Upper lobe of left lung (tissue), 6 donors: ENCODE data around the gene TTC17. TPM values are rescaled to one million over a fixed set of nuclear protein-coding genes. Genes with fewer than 3 reads are reported as not detected.
"Not testable (repeated sequence)": the region's sequence is repeated elsewhere in the genome, so short reads cannot be mapped to it uniquely, and the experiment has no call there.

Experiments
- ATAC-seq, 2 donors: fragments of 200-7000 bp; cut with Tn5 transposase; one replicate each; pipeline ENCODE4 v1.9.1; 2022; ENCODE audit warnings: mild to moderate bottlenecking in 2 of 2, moderate library complexity in 2 of 2; ENCODE audit not compliant: low FRiP score in 2 of 2
- DNase-seq, 2 donors: peaks; one replicate each; pipeline ENCODE4 v3.0.0-alpha.2; 2019 to 2020
- H3K27ac ChIP-seq, 4 donors: fragments of 200-600 bp; sonication (generic); one replicate each; pipeline ENCODE4 v1.5.1; 2016 to 2019
- H3K27me3 ChIP-seq, 4 donors: fragments of 200-600 bp; sonication (generic); one replicate each; pipeline ENCODE4 v1.5.1; 2017 to 2019
- H3K36me3 ChIP-seq, 4 donors: fragments of 200-600 bp; sonication (generic); one replicate each; pipeline ENCODE4 v1.5.1; 2016 to 2019
- H3K4me1 ChIP-seq, 4 donors: fragments of 200-600 bp; sonication (generic); one replicate each; pipeline ENCODE4 v1.5.1; 2018 to 2019
- H3K4me3 ChIP-seq, 4 donors: fragments of 200-600 bp; sonication (generic); one replicate each; pipeline ENCODE4 v1.5.1; 2017 to 2019; ENCODE audit warnings: mild to moderate bottlenecking in 2 of 4, moderate library complexity in 1 of 4
- H3K9me3 ChIP-seq, 4 donors: fragments of 200-600 bp; sonication (generic); one replicate each; pipeline ENCODE4 v1.5.1; 2018 to 2019
- CTCF ChIP-seq, 6 experiments: fragments of 450-650 bp in 4 of 6; fragments of 200-600 bp in 2 of 6; sonication (generic) in 2 of 6; IDR thresholded peaks; one replicate each; pipeline ENCODE4 v1.5.1; 2016 to 2019; ENCODE audit warnings: antibody characterized with exemption in 6 of 6
- EP300 ChIP-seq, 4 donors: sonication (generic); formaldehyde crosslinking; IDR thresholded peaks; one replicate each; pipeline ENCODE4 v1.5.1; 2017; ENCODE audit warnings: antibody characterized with exemption in 4 of 4, control low read depth in 2 of 4
- POLR2A ChIP-seq, 4 donors: fragments of 450-650 bp; IDR thresholded peaks; one replicate each; pipeline ENCODE4 v1.5.1; 2016 to 2017; ENCODE audit warnings: antibody characterized with exemption in 4 of 4, mild to moderate bottlenecking in 2 of 4
- POLR2AphosphoS5 ChIP-seq, 2 donors: sonication (generic); formaldehyde crosslinking; IDR thresholded peaks; one replicate each; pipeline ENCODE4 v1.5.1; 2017; ENCODE audit warnings: antibody characterized with exemption in 2 of 2
- WGBS, 2 donors: methylation state at CpG; one replicate each; pipeline ENCODE4 v1.1.5; 2017 to 2018; 5-methylcytosine and 5-hydroxymethylcytosine counted together
- total RNA-seq, 6 donors: library from RNA; depleted of rRNA in 4 of 6; stranded (reverse); fragments of >200 nt in 4 of 6; gene quantifications; one replicate each; pipeline versions ENCODE4 v1.1.0 to v1.2.1, GENCODE V29; 2016 to 2021
- donor health status: DM: no; HTN: no; CAD: no; lungs with moderate emphysema.
- donor health status: DM: no; HTN: yes; CAD: no; lungs with severe emphysema.

Gene TTC17
- total RNA-seq, 6 donors from 2014 or later: 61.2 to 313 (median 126) TPM

- WGBS, 2 donors: 61 to 72% methylated on average over 6 of the region's 6 CpGs
- H3K4me1 ChIP-seq: peaks cover 18 to 33% (median 21%) of the 10 kb centered on the region in 4 donors
- DNase-seq: no peak
These were observed 42.3 kb upstream of the TTC17 start for GRCh38 chr11:43316451-43316850.

GRCh38 chr11:43327987-43328386 is 30.7 kb upstream of the TTC17 start:
- 52 to 74% methylated on average over 2 of the region's 2 CpGs for WGBS, 2 donors
- ATAC-seq (no peak), DNase-seq (peak in 1 of 2 donors; percentile 24)
- peaks cover 30 to 99% (median 79%) of the 10 kb centered on the region in 4 donors for H3K36me3 ChIP-seq
- H3K4me1 ChIP-seq: no peaks in the 10 kb centered on the region
- H3K27ac ChIP-seq: no peak overlapping the region
- no peaks in the 10 kb centered on the region for H3K27me3 ChIP-seq
- H3K4me3 ChIP-seq: no peak overlapping the region
- H3K9me3 ChIP-seq: no peaks in the 10 kb centered on the region
- TF ChIP-seq EP300 (IDR thresholded peaks at IDR 0.05) (no peak), POLR2AphosphoS5 (IDR thresholded peaks at IDR 0.05) (no peak), CTCF (IDR thresholded peaks at IDR 0.05) (no peak), POLR2A (IDR thresholded peaks at IDR 0.05) (no peak)

More at GRCh38 chr11:43316451-43316850, 42.3 kb upstream of the TTC17 start:
- Histone ChIP-seq H3K36me3 (peaks cover 9 to 30% (median 11%) of the 10 kb centered on the region in 4 donors), H3K4me3 (no peak overlapping the region), H3K27me3 (no peaks in the 10 kb centered on the region), H3K9me3 (no peaks in the 10 kb centered on the region), H3K27ac (no peak overlapping the region)
- ATAC-seq: no peak
- TF ChIP-seq CTCF (IDR thresholded peaks at IDR 0.05) (no peak), EP300 (IDR thresholded peaks at IDR 0.05) (no peak), POLR2AphosphoS5 (IDR thresholded peaks at IDR 0.05) (no peak), POLR2A (IDR thresholded peaks at IDR 0.05) (no peak)

GRCh38 chr11:43328482-43328881 is 30.2 kb upstream of the TTC17 start:
- Histone ChIP-seq H3K4me1 (no peaks in the 10 kb centered on the region), H3K27ac (no peak overlapping the region), H3K27me3 (no peaks in the 10 kb centered on the region), H3K36me3 (peaks cover 29 to 99% (median 78%) of the 10 kb centered on the region in 4 donors), H3K4me3 (no peak overlapping the region), H3K9me3 (no peaks in the 10 kb centered on the region)
- ATAC-seq (no peak), DNase-seq (no peak)
- WGBS, 2 donors: 93 to 94% methylated on average over 2 of the region's 2 CpGs
- TF ChIP-seq POLR2A (IDR thresholded peaks at IDR 0.05): no peak
- no peak for TF ChIP-seq CTCF (IDR thresholded peaks at IDR 0.05)
- TF ChIP-seq POLR2AphosphoS5 (IDR thresholded peaks at IDR 0.05): no peak
- no peak for TF ChIP-seq EP300 (IDR thresholded peaks at IDR 0.05)

GRCh38 chr11:43341159-43341558 is 17.6 kb upstream of the TTC17 start:
- no peaks in the 10 kb centered on the region for H3K4me1 ChIP-seq
- H3K27ac ChIP-seq: no peak overlapping the region
- DNase-seq: no peak
- H3K9me3 ChIP-seq: no peaks in the 10 kb centered on the region
- no peaks in the 10 kb centered on the region for H3K27me3 ChIP-seq
- TF ChIP-seq EP300 (IDR thresholded peaks at IDR 0.05) (no peak), CTCF (IDR thresholded peaks at IDR 0.05) (no peak), POLR2AphosphoS5 (IDR thresholded peaks at IDR 0.05) (no peak), POLR2A (IDR thresholded peaks at IDR 0.05) (no peak)
- no peak overlapping the region for H3K4me3 ChIP-seq
- H3K36me3 ChIP-seq: peaks cover 1 to 64% (median 17%) of the 10 kb centered on the region in 4 donors
- ATAC-seq: no peak

GRCh38 chr11:43351426-43351825 is 7.3 kb upstream of the TTC17 start:
- WGBS, 2 donors: no CpG with 5 or more reads among the region's 17 CpGs

More at GRCh38 chr11:43351426-43351825, 7.3 kb upstream of the TTC17 start:
- not testable (repeated sequence) for ATAC-seq, H3K27ac ChIP-seq, H3K9me3 ChIP-seq, H3K36me3 ChIP-seq, H3K27me3 ChIP-seq, H3K4me1 ChIP-seq, H3K4me3 ChIP-seq, DNase-seq
